Neuronal stem cell (in vitro differentiated cells): ENCODE results near the gene PMAIP1.

Experiments
- DNase-seq: peaks from one replicate; pipeline ENCODE4 v3.0.0-alpha.2; 2013; ENCODE audit warnings: low spot score
- H2AFZ ChIP-seq: one replicate; pipeline ENCODE4 v1.6.1; 2013; ENCODE audit warnings: mild to moderate bottlenecking, low read length, inconsistent platforms
- H2AK5ac ChIP-seq: 2 replicates; pipeline ENCODE4 v1.6.1; 2013; ENCODE audit warnings: low read depth, mild to moderate bottlenecking, inconsistent platforms, low read length, moderate library complexity, mixed read lengths
- H2BK120ac ChIP-seq: 2 replicates; pipeline ENCODE4 v1.6.1; 2013; ENCODE audit warnings: low read depth, mild to moderate bottlenecking, inconsistent platforms, low read length, moderate library complexity, mixed read lengths
- H2BK12ac ChIP-seq: one replicate; pipeline ENCODE4 v1.6.1; 2013; ENCODE audit warnings: low read length, inconsistent platforms
- H2BK15ac ChIP-seq: 2 replicates; pipeline ENCODE4 v1.6.1; 2013; ENCODE audit warnings: mild to moderate bottlenecking, low read length, inconsistent platforms, mixed read lengths
- H2BK5ac ChIP-seq: one replicate; pipeline ENCODE4 v1.6.1; 2013; ENCODE audit warnings: inconsistent platforms, mild to moderate bottlenecking, low read length, moderate library complexity
- H3K14ac ChIP-seq: one replicate; pipeline ENCODE4 v1.6.1; 2013; ENCODE audit warnings: low read length, inconsistent platforms
- H3K18ac ChIP-seq: 2 replicates; pipeline ENCODE4 v1.6.1; 2013; ENCODE audit warnings: low read length, inconsistent platforms
- H3K23ac ChIP-seq: 2 replicates; pipeline ENCODE4 v1.6.1; 2013; ENCODE audit warnings: low read depth, mild to moderate bottlenecking, mixed read lengths, low read length, inconsistent platforms; ENCODE audit not compliant: poor library complexity
- H3K27ac ChIP-seq: replicated peaks from 3 replicates; pipeline ENCODE4 v1.5.1; 2013; ENCODE audit warnings: low read length, inconsistent platforms
- H3K27me3 ChIP-seq, 3 experiments: 2 replicates each; pipeline ENCODE4 v1.6.1; 2013; ENCODE audit warnings: low read length in 3 of 3, mild to moderate bottlenecking in 2 of 3, inconsistent platforms in 1 of 3, low read depth in 1 of 3, mixed read lengths in 1 of 3, moderate library complexity in 1 of 3; ENCODE audit not compliant: control insufficient read depth in 3 of 3, insufficient read depth in 3 of 3
- H3K36me3 ChIP-seq, 2 donors: replicated peaks in 1 of 2; 2 replicates each; pipeline ENCODE4 v1.6.1; 2013; ENCODE audit warnings: low read length in 2 of 2; ENCODE audit not compliant: control insufficient read depth in 2 of 2, insufficient read depth in 2 of 2
- H3K4ac ChIP-seq: 2 replicates; pipeline ENCODE4 v1.6.1; 2013; ENCODE audit warnings: inconsistent platforms, mild to moderate bottlenecking, low read length, moderate library complexity
- H3K4me1 ChIP-seq, 2 donors: 1 replicate in 1 of 2; 2 replicates in 1 of 2; pipeline ENCODE4 v1.6.1; 2013; ENCODE audit warnings: low read length in 2 of 2, low read depth in 1 of 2; ENCODE audit not compliant: control insufficient read depth in 2 of 2, insufficient read depth in 1 of 2
- H3K4me2 ChIP-seq: one replicate; pipeline ENCODE4 v1.6.1; 2013; ENCODE audit warnings: mild to moderate bottlenecking, low read length, inconsistent platforms; ENCODE audit not compliant: insufficient read depth, poor library complexity, severe bottlenecking
- H3K4me3 ChIP-seq, 2 donors: 2 replicates each; pipeline ENCODE4 v1.5.1; 2013; ENCODE audit warnings: low read length in 2 of 2, mild to moderate bottlenecking in 2 of 2, inconsistent platforms in 1 of 2, moderate library complexity in 1 of 2
- H3K79me1 ChIP-seq: one replicate; pipeline ENCODE4 v1.6.1; 2013; ENCODE audit warnings: low read depth, mild to moderate bottlenecking, inconsistent platforms, low read length, moderate library complexity
- H3K9ac ChIP-seq: one replicate; pipeline ENCODE4 v1.6.1; 2013; ENCODE audit warnings: mild to moderate bottlenecking, low read depth, low read length, inconsistent platforms; ENCODE audit not compliant: poor library complexity
- H3K9me3 ChIP-seq, 2 donors: replicated peaks in 1 of 2; 2 replicates each; pipeline versions ENCODE3 to v1.6.1; 2013; ENCODE audit warnings: low read length in 2 of 2, mild to moderate bottlenecking in 2 of 2, inconsistent platforms in 1 of 2, low read depth in 1 of 2, mixed read lengths in 1 of 2, moderate library complexity in 1 of 2; ENCODE audit not compliant: control insufficient read depth in 2 of 2, insufficient read depth in 1 of 2
- H4K8ac ChIP-seq: one replicate; pipeline ENCODE4 v1.6.1; 2013; ENCODE audit warnings: low read depth, mild to moderate bottlenecking, inconsistent platforms, low read length, moderate library complexity
- H4K91ac ChIP-seq: one replicate; pipeline ENCODE4 v1.6.1; 2013; ENCODE audit warnings: low read length, low read depth, mild to moderate bottlenecking, inconsistent platforms; ENCODE audit not compliant: poor library complexity
- WGBS, 2 donors: extraction: QIAGEN DNeasy Blood & Tissue Kit; methylation state at CpG; one replicate each; pipeline ENCODE4 v1.1.7; 2013; ENCODE audit warnings: missing lambda C conversion rate in 2 of 2, mixed read lengths in 1 of 2; ENCODE audit not compliant: insufficient read length in 2 of 2, insufficient replicate concordance in 1 of 2; ENCODE audit errors: extremely low coverage in 2 of 2; 5-methylcytosine and 5-hydroxymethylcytosine counted together

The PMAIP1 gene

GRCh38 chr18:59918997-59919396, 19.2 kb downstream of the PMAIP1 start:
- H2AFZ ChIP-seq, result no peak overlapping the region
- WGBS, 2 donors, result no CpG with 5 or more reads among the region's 6 CpGs
- no peak overlapping the region for H2BK120ac ChIP-seq
- H4K8ac ChIP-seq, result no peak overlapping the region
- no peak overlapping the region for H3K14ac ChIP-seq
- H3K18ac ChIP-seq, result no peak overlapping the region
- H3K36me3 ChIP-seq, result no peaks in the 10 kb centered on the region
- H3K4me2 ChIP-seq, result no peak overlapping the region
- no peak overlapping the region for H3K27ac ChIP-seq
- H3K27me3 ChIP-seq, result peaks cover 0 to 2% (median 0%) of the 10 kb centered on the region in 3 experiments
- no peak overlapping the region for H3K9ac ChIP-seq
- no peak for DNase-seq
- H2BK12ac ChIP-seq, result no peak overlapping the region
- no peaks in the 10 kb centered on the region for H3K79me1 ChIP-seq
- H3K4me1 ChIP-seq, result peaks cover 0 to 5% of the 10 kb centered on the region in 2 donors
- no peak overlapping the region for H4K91ac ChIP-seq
- H2BK5ac ChIP-seq, result no peak overlapping the region
- no peak overlapping the region for H2AK5ac ChIP-seq
- H3K4ac ChIP-seq, result no peak overlapping the region
- H3K9me3 ChIP-seq, result no peaks in the 10 kb centered on the region
- no peak overlapping the region for H3K4me3 ChIP-seq
- H2BK15ac ChIP-seq, result no peak overlapping the region
- H3K23ac ChIP-seq, result no peak overlapping the region

GRCh38 chr18:59921384-59921891, 21.6 kb downstream of the PMAIP1 start:
- no peaks in the 10 kb centered on the region for H3K27me3 ChIP-seq
- H4K8ac ChIP-seq, result no peak overlapping the region
- no peaks in the 10 kb centered on the region for H3K36me3 ChIP-seq
- DNase-seq, result no peak
- no CpG with 5 or more reads among the region's 2 CpGs for WGBS, 2 donors
- H3K4ac ChIP-seq, result no peak overlapping the region
- no peaks in the 10 kb centered on the region for H3K79me1 ChIP-seq
- no peak overlapping the region for H2AK5ac ChIP-seq
- H3K18ac ChIP-seq, result no peak overlapping the region
- H2BK12ac ChIP-seq, result no peak overlapping the region
- H3K4me3 ChIP-seq, result no peak overlapping the region
- H3K9ac ChIP-seq, result no peak overlapping the region
- peaks cover 0 to 5% of the 10 kb centered on the region in 2 donors for H3K4me1 ChIP-seq
- no peaks in the 10 kb centered on the region for H3K9me3 ChIP-seq
- no peak overlapping the region for H3K23ac ChIP-seq
- no peak overlapping the region for H3K27ac ChIP-seq
- no peak overlapping the region for H2BK120ac ChIP-seq
- no peak overlapping the region for H3K4me2 ChIP-seq
- H2BK5ac ChIP-seq, result no peak overlapping the region
- H2AFZ ChIP-seq, result no peak overlapping the region
- H3K14ac ChIP-seq, result no peak overlapping the region
- no peak overlapping the region for H4K91ac ChIP-seq
- no peak overlapping the region for H2BK15ac ChIP-seq

- Histone ChIP-seq H3K4me1 (no peaks in the 10 kb centered on the region), H2AK5ac (no peak overlapping the region), H3K18ac (no peak overlapping the region), H4K8ac (no peak overlapping the region), H3K4ac (no peak overlapping the region), H2BK5ac (no peak overlapping the region), H4K91ac (no peak overlapping the region), H3K79me1 (no peaks in the 10 kb centered on the region), H3K27ac (no peak overlapping the region), H2AFZ (no peak overlapping the region), H2BK12ac (no peak overlapping the region), H2BK120ac (no peak overlapping the region), H3K27me3 (peaks cover 0 to 7% (median 0%) of the 10 kb centered on the region in 3 experiments), H3K4me3 (no peak overlapping the region), H3K36me3 (no peaks in the 10 kb centered on the region), H3K9ac (no peak overlapping the region), H3K4me2 (no peak overlapping the region), H3K14ac (no peak overlapping the region), H2BK15ac (no peak overlapping the region), H3K9me3 (no peaks in the 10 kb centered on the region), H3K23ac (no peak overlapping the region)
- no CpG with 5 or more reads among the region's 6 CpGs for whole genome bisulfite sequencing, 2 donors
- no peak for DNase-seq
Measured at GRCh38 chr18:59923539-59924196, 23.9 kb downstream of the PMAIP1 start.

GRCh38 chr18:59926131-59926530, 26.3 kb downstream of the PMAIP1 start:
- no peak overlapping the region for H3K23ac ChIP-seq
- no peak overlapping the region for H2AK5ac ChIP-seq
- no peak overlapping the region for H2BK12ac ChIP-seq
- H2BK5ac ChIP-seq, result no peak overlapping the region
- no peak overlapping the region for H2BK120ac ChIP-seq
- H2BK15ac ChIP-seq, result no peak overlapping the region
- H4K8ac ChIP-seq, result no peak overlapping the region
- no peak overlapping the region for H3K4me3 ChIP-seq
- peaks cover 0 to 7% (median 3%) of the 10 kb centered on the region in 3 experiments for H3K27me3 ChIP-seq
- DNase-seq, result no peak
- H3K27ac ChIP-seq, result no peak overlapping the region
- H3K4me1 ChIP-seq, result peaks cover 0 to 3% of the 10 kb centered on the region in 2 donors
- H3K9ac ChIP-seq, result no peak overlapping the region
- no peak overlapping the region for H3K18ac ChIP-seq
- WGBS, 2 donors, result no CpG with 5 or more reads among the region's 5 CpGs
- H3K9me3 ChIP-seq, result no peaks in the 10 kb centered on the region
- no peak overlapping the region for H4K91ac ChIP-seq
- no peak overlapping the region for H3K4me2 ChIP-seq
- no peak overlapping the region for H3K4ac ChIP-seq
- no peaks in the 10 kb centered on the region for H3K36me3 ChIP-seq
- no peak overlapping the region for H2AFZ ChIP-seq
- no peaks in the 10 kb centered on the region for H3K79me1 ChIP-seq
- no peak overlapping the region for H3K14ac ChIP-seq
